ENCODE data around the gene AUNIP. TPM values are rescaled to one million over a fixed set of nuclear protein-coding genes. Genes with fewer than 3 reads are reported as not detected.
A peak's percentile ranks its signal among the peaks of the same experiment; 100 is the strongest.

The AUNIP gene
- total RNA-seq, 2 experiments from 2014 or later: 4.8 TPM

DNA sequence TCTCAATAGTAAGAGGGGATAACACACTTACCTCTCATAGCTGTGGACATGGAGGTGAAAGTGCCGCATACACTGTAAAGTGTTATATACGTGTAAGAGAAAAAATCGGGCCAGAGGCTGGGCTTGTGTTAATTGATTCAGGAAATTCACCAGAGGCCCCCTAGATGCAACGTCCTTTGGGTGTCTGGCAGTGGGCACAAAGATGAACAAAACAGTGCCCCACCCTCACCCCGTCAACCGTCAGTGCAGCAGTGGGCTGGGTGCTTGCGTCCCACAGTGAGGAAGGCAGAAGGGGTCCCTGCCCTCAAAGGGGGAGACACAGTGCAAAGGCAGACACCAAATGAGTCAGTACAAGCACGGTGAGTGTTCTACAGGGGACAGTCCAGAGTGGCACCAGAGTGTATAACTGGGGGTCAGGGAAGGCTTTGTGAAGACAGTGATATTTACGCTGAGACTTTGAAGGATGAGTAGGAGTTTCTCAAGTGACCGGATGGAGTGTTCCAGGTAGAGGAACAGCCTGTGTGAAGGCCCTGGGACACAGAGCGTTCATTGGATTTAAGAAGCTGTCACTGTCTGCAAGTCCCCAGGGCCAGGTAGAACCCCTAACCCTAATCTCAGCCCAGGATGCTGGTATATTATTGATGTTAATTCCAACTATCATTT is 46.1 kb downstream of the AUNIP start:
- DNase-seq (no peak), ATAC-seq (ENCODE audit: low read depth) (no peak)
- Mint-ChIP-seq H3K27me3 (no peaks in the 10 kb centered on the region), H3K4me3 (no peak overlapping the region), H3K4me1 (peaks cover 6% of the 10 kb centered on the region), H3K9me3 (no peaks in the 10 kb centered on the region), H3K36me3 (no peaks in the 10 kb centered on the region), H3K27ac (no peak overlapping the region)
- POLR2A ChIA-PET: no interaction called here

DNA sequence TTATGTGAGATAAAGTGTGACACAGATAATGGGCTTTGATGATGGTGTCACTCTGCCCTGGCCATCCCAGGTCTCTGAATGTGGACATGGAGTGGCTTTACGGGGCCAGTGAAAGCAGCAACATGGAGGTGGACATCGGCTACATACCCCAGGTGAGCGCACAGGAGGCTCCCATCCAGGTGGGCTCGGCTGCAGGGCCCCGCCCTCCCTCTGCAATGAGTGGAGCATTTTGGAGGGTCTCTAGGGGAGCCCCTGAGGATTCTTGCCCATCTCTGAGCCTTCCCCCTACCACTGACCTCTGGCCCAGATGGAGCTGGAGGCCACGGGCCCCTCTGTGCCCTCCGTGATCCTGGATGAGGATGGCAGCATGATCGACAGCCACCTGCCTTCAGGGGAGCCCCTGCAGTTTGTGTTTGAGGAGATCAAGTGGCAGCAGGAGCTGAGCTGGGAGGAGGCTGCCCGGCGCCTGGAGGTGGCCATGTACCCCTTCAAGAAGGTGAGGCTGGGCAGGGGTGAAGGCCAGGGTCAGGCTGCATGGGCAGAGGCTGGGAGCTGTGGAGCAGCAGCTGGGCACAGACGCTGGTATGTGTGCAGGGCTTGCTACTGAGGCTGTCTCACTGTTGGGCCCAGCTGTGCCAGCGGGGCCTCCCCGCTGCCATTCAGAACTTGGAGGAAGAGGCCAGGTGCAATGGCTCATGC is 47.7 kb downstream of the AUNIP start:
- POLR2A ChIA-PET: interaction anchor here (1.1 kb wide), 1 partner anchor 203 kb away, joined by 3 read pairs; no protein-coding TSS in a partner anchor
- no peak overlapping the region for H3K27ac Mint-ChIP-seq
- peaks cover 3% of the 10 kb centered on the region for H3K4me1 Mint-ChIP-seq
- H3K27me3 Mint-ChIP-seq: no peaks in the 10 kb centered on the region
- no peak for DNase-seq
- no peaks in the 10 kb centered on the region for H3K36me3 Mint-ChIP-seq
- H3K9me3 Mint-ChIP-seq: no peaks in the 10 kb centered on the region
- H3K4me3 Mint-ChIP-seq: no peak overlapping the region
- ATAC-seq (ENCODE audit: low read depth): no peak

DNA sequence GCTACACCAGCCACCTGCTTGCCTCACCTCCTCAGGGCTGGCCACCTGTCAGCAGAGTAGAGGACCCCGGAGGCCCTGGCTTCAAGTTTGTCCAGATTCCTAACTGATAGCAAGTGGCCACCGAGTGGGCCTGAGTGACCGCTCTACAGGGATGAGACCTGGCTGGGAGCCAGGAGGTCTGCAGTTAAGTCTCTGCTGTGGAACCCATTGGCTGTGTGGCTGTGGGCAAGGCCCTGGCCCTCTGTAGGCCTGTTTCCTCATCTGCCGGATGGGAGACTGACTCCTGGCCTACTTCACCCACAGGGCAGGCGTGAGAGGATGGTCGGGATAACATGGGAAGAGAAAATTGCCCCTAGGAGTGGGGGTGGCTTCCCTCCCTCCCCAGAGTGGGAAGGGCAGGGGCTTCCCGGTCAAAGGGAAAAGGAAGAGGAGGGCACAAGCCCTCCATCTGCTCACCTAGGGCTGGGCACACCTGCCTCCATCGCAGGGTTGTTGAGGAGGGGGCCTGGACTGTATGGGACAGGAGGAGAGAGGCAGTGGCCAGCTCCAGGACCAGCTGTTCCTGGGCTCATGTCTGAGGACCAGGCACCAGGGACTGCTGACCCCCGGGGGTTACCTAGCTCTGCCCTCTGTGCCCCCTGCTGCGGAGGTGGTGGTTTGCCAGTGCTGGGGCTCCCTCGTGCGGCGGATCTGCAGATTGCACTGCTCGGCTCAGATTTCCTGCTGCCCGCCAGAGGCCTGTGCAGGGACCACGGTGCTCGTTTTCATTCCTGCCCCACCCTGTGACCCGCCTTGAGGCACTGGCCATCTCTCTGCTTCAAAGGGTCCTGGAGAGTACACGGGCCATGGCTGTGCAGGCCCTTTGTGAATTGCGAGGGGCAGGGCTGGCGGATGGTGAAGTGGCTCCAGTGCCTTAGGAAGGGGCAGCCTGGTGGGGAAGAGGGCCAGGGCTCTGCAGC is 48.6 kb downstream of the AUNIP start:
- DNase-seq (peak; percentile 90), ATAC-seq (ENCODE audit: low read depth) (peak; percentile 69)
- H3K36me3 Mint-ChIP-seq: no peaks in the 10 kb centered on the region
- H3K4me1 Mint-ChIP-seq: peaks cover 3% of the 10 kb centered on the region
- POLR2A ChIA-PET: interaction anchor here (1.1 kb wide), 1 partner anchor 202 kb away, joined by 3 read pairs; no protein-coding TSS in a partner anchor
- H3K9me3 Mint-ChIP-seq: no peaks in the 10 kb centered on the region
- no peak overlapping the region for H3K27ac Mint-ChIP-seq
- H3K4me3 Mint-ChIP-seq: no peak overlapping the region
- H3K27me3 Mint-ChIP-seq: no peaks in the 10 kb centered on the region

DNA sequence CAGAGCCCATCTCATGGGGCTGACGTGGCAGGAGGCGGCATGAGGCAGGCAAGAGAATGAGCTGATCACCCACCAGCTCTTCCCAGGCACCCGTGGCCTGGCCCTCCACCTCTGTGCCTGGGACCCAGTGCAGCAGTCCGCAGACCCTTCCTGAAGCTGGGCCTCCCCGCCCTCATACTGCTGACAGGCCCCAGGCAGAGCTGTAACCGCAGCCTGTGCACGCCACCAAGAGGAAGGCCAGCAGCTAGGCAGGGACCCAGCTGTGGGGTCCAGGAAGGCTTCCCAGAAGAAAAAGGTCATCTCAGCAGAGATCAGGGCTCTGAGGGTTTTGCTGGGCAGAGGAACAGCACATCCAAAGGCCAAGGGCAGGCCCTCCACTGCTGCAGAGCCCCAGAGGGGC is 49.3 kb downstream of the AUNIP start:
- H3K4me3 Mint-ChIP-seq: no peak overlapping the region
- peaks cover 3% of the 10 kb centered on the region for H3K4me1 Mint-ChIP-seq
- POLR2A ChIA-PET: no interaction called here
- H3K36me3 Mint-ChIP-seq: no peaks in the 10 kb centered on the region
- no peaks in the 10 kb centered on the region for H3K27me3 Mint-ChIP-seq
- no peak overlapping the region for H3K27ac Mint-ChIP-seq
- no peak for ATAC-seq (ENCODE audit: low read depth)
- no peak for DNase-seq
- no peaks in the 10 kb centered on the region for H3K9me3 Mint-ChIP-seq

DNA sequence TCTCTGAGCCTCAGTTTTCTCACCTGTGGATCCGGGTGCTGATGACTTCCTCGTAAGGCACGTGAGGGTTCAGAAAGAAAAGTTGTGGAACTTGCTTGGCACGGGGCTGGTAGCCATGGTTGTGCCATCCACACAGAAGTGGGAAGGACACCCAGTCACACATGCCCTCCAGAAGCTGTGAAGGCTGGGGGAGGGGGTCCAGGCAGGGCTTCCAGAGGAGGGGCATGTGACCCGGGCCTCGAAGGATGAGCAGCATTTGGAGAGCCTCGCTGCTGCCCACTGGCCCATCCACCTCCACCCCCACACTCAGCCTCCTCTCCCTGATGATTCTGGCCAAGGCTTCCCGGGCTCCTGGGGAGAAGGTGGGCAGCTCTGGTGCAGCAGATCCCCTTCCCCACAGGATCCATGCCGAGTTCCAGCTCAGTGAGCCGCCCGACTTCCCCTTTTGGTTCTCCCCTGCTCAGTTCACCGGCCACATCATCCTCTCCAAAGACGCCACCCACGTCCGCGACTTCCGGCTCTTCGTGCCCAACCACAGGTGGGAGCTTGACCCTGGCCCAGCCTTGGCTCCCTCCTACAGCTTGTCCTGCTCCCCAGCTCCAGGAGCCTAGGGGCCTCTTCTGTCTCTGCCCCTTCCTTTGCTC is 49.9 kb downstream of the AUNIP start:
- Mint-ChIP-seq H3K4me1 (peaks cover 3% of the 10 kb centered on the region), H3K4me3 (no peak overlapping the region), H3K27me3 (no peaks in the 10 kb centered on the region), H3K36me3 (no peaks in the 10 kb centered on the region), H3K27ac (no peak overlapping the region), H3K9me3 (no peaks in the 10 kb centered on the region)
- ATAC-seq (ENCODE audit: low read depth) (no peak), DNase-seq (no peak)
- POLR2A ChIA-PET: no interaction called here

DNA sequence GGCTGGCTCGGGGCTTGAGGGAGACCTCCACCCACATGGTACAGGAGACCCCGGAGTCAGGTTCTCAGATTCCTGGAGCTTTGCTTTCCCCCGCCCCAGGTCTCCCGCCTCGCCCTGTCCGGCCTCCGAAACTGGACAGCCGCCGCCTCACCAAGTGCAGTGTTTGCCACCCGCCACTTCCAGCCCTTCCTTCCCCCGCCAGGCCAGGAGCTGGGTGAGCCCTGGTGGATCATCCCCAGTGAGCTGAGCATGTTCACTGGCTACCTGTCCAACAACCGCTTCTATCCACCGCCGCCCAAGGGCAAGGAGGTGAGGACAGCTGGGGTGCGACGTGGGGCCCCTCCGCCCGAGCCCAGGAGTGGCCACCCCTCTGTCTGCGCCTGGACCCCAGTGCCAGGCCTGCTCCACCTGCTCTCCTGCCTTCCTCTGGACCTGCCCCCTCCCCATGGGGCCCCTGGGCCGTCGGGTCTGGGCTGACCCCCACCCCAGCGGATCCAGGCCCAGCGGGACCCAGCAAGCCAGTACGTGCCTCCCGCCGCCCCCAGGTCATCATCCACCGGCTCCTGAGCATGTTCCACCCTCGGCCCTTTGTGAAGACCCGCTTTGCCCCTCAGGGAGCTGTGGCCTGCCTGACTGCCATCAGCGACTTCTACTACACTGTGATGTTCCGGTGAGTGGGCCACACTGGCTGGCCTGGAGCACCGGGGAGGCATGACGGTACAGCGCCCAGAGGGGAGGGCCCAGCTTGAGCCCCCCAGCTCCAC is 50.6 kb downstream of the AUNIP start:
- no peak overlapping the region for H3K27ac Mint-ChIP-seq
- no peak overlapping the region for H3K4me3 Mint-ChIP-seq
- no peak for ATAC-seq (ENCODE audit: low read depth)
- DNase-seq: no peak
- H3K36me3 Mint-ChIP-seq: no peaks in the 10 kb centered on the region
- no peaks in the 10 kb centered on the region for H3K9me3 Mint-ChIP-seq
- POLR2A ChIA-PET: interaction anchor here (0.7 kb wide), 1 partner anchor 245 kb away, joined by 3 read pairs; no protein-coding TSS in a partner anchor
- H3K4me1 Mint-ChIP-seq: peaks cover 3% of the 10 kb centered on the region
- no peaks in the 10 kb centered on the region for H3K27me3 Mint-ChIP-seq

DNA sequence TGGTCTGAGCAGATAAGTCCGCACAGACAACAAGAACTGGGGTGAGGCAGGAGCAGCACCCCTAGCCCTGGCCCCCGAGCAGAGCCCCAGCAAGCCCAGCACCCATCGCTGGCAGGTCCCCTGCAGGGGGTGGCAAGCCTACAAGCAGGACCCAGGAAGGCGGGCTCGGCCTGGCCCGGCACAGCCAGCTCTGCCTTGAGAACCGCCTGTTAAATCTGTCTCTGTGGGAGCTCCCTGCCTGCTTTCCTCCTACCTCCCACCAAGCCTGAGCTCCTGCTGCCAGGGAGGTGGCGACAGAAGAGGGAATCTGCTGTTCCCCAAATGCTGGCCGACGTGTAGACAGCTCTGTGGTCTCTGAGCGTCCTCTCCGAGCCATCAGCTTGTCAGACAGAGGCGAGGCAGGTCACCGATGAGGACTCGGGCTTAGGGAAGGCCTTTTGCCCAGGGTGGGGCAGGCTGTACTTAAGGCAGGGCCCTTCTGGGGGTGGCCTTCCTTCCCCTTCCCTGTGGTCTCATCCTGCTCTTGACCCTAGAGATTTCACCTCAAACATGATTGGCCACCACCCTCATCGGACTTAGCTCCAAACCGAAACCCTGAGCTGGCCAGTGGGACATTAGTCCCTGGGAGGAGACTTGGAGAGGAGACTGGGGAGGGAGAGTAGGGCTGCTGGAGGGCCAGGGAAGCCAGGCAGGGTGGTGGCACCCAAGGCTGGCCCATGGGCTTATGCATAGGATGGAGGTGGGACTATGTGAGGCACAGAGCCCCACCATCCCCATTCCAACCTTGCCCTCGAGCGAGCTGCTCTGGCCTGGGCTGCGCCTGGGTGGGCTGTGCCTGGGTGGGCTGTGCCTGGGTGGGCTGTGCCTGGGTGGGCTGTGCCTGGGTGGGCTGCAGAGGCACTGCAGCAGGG is 51.5 kb downstream of the AUNIP start:
- ATAC-seq (ENCODE audit: low read depth) (no peak), DNase-seq (no peak)
- no peaks in the 10 kb centered on the region for H3K9me3 Mint-ChIP-seq
- H3K36me3 Mint-ChIP-seq: no peaks in the 10 kb centered on the region
- no peak overlapping the region for H3K4me3 Mint-ChIP-seq
- H3K4me1 Mint-ChIP-seq: peaks cover 8% of the 10 kb centered on the region
- no peaks in the 10 kb centered on the region for H3K27me3 Mint-ChIP-seq
- H3K27ac Mint-ChIP-seq: no peak overlapping the region
- POLR2A ChIA-PET: interaction anchor here (0.7 kb wide), 1 partner anchor 246 kb away, joined by 3 read pairs; no protein-coding TSS in a partner anchor

DNA sequence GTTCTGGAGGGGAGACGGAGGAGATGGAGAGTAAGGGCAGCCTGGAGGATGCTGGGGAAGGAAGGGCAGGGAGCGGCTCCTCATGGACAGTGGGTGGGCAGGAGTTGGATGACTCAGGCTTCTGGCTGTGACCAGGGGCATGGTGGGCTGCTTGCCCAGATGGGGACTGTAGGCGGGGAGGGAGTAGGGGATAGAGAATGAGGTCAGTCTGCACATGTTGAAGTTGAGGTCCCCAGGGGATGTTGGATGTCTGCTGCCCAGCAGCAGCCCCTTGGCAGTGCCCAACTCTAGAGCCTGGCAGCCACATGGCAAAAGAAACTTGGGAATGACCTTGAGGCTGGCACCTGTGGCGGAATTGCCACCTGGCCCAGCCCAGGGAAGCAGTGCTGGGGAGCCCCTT is 52.8 kb downstream of the AUNIP start:
- DNase-seq (no peak), ATAC-seq (ENCODE audit: low read depth) (no peak)
- Mint-ChIP-seq H3K27ac (no peak overlapping the region), H3K36me3 (no peaks in the 10 kb centered on the region), H3K9me3 (no peaks in the 10 kb centered on the region), H3K4me1 (peaks cover 13% of the 10 kb centered on the region), H3K4me3 (no peak overlapping the region), H3K27me3 (no peaks in the 10 kb centered on the region)
- POLR2A ChIA-PET: no interaction called here

DNA sequence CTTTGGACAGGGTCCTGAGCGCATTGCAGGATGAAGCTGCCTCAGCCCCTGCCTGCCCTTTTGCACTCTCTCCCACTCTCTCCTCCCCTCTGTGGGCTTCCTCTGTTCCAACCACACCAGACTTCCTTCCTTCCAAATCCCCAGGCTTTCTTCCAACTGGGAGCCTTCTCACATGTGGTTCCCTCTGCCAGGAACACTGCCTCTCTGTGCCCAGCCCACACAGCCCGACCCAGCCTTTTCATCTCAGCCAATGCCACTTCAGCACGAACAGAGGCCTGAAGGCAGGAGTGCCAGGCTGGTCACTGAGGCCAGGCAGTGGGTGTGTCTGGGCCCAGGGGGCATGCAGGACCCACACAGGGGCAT is 53.4 kb downstream of the AUNIP start:
- Mint-ChIP-seq H3K27ac (no peak overlapping the region), H3K4me3 (no peak overlapping the region), H3K36me3 (no peaks in the 10 kb centered on the region), H3K27me3 (no peaks in the 10 kb centered on the region), H3K4me1 (peaks cover 10% of the 10 kb centered on the region), H3K9me3 (no peaks in the 10 kb centered on the region)
- POLR2A ChIA-PET: no interaction called here
- ATAC-seq (ENCODE audit: low read depth) (no peak), DNase-seq (no peak)

DNA sequence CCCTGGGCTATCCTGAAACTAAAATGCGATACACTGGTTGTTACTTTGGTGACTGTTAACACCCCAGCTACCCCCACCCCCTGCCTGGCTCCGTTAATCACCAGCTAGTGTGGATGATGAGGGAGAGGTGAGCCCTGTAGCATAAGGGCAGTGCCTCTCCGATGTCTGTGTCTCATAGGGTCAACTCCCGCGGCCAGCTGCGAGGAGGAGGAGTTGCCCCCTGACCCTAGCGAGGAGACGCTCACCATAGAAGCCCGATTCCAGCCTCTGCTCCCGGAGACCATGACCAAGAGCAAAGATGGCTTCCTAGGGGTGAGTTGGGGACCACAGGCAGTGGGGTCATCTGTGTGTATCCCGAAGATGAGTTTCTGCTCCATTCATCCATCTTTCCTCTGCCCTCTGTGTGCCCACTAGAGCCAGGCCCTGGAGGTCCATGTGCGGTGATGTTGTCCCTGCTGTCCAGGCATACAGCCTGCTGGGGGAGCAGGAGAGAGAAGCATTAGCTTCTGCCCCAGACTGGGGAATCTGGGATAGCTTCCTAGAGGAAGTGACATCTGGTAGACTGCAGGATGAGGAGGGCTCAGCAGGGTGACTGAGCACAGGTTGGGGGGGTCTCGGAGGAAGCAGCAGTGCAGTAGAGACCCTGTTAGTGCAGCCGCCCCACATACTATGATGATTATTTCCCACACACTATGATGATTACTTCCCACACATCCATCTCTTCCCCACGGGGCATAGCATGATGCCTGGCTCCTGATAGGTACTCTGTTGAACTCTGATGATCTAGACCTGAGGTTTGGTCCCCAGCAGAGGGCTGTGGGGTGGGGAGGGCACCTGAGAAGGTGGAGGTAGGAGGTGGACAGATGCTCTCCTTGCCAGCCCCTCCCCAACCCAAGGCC is 54.0 kb downstream of the AUNIP start:
- ATAC-seq (ENCODE audit: low read depth) (no peak), DNase-seq (no peak)
- Mint-ChIP-seq H3K9me3 (no peaks in the 10 kb centered on the region), H3K27me3 (no peaks in the 10 kb centered on the region), H3K4me3 (no peak overlapping the region), H3K4me1 (peaks cover 14% of the 10 kb centered on the region), H3K27ac (no peak overlapping the region), H3K36me3 (no peaks in the 10 kb centered on the region)
- POLR2A ChIA-PET: no interaction called here

DNA sequence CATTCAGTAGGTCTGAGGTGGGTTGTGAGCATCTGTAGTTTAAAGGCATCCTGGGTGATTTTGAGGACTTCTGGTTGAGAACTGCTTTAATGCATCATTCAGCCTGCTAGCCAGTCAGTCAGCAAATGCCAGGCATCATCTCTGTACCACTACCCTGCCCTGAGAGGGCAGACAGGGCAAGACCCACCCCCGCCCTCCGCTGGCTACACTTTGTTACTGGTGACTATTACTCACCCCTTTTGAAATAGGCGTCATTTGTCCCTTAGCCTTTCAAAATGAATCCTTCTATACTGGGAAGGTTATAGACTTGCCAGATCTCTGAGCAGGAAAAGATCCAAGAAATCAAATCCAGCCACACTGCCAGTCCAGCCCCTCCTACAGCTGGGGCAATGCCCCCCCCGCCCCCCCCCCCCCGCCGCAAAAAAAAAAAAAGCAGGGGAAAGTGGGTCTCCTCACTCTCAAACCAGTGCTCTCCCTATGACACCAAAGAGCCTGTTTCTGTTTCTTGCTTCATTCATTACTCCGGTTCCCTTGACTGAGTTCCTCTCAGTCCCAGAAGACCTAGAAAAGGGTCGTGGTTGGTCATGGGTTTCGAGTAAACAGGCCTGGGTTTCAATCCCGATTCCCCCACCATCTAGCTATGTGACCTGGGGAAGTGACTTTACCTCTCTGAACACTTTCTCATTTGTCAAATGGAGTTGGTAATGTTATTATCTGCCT is 54.9 kb downstream of the AUNIP start:
- no peaks in the 10 kb centered on the region for H3K36me3 Mint-ChIP-seq
- no peak overlapping the region for H3K4me3 Mint-ChIP-seq
- ATAC-seq (ENCODE audit: low read depth) (no peak), DNase-seq (no peak)
- H3K27me3 Mint-ChIP-seq: no peaks in the 10 kb centered on the region
- H3K27ac Mint-ChIP-seq: no peak overlapping the region
- no peaks in the 10 kb centered on the region for H3K9me3 Mint-ChIP-seq
- peaks cover 14% of the 10 kb centered on the region for H3K4me1 Mint-ChIP-seq
- POLR2A ChIA-PET: no interaction called here

Measured in activated naive CD8-positive, alpha-beta T cell treated with anti-CD3 and anti-CD28 coated beads, Interleukin-2, amount 10 ng/mL, durations not matched to agents 7 days and 5 days (primary cell).